ENCODE data around the gene PHF24.

Gene PHF24

DNA sequence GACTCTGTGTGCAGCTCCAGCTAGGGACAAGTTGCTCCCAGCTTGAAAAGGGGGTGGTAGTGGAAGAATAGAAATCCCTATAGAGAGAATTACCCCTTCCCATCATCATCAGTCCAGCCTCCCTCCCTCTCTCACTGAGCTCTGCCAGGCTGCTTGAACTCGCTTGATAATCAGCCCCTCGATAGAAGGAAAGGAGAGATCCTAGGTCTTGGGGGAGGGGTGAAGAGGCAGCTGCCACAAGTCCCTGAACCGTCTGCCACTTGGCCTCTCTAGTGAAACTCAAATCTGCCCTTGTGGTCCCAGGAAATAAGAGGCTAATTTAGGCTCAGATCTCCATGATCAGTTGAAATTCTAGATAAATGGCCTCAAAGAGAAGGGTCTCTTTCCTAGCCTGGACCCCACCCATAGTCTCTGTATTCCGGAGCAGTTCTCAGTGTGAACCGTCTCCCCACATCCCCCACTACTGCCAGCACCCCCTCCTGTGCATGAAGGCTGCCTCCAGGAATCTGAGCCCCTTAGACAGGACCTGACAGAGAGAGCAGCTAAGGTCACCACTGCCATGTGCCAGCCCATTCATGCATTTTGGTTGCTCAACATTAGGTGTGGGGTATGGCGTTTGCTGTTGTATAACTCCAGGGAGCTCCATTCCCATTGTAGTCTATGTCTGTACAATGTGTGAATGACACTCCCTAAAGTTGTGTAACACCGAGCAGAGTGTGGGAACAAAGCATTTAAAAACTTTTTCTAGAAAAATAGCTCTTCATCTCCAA is 37.0 kb downstream of the PHF24 start:
- TF ChIP-seq, protein P1, sequence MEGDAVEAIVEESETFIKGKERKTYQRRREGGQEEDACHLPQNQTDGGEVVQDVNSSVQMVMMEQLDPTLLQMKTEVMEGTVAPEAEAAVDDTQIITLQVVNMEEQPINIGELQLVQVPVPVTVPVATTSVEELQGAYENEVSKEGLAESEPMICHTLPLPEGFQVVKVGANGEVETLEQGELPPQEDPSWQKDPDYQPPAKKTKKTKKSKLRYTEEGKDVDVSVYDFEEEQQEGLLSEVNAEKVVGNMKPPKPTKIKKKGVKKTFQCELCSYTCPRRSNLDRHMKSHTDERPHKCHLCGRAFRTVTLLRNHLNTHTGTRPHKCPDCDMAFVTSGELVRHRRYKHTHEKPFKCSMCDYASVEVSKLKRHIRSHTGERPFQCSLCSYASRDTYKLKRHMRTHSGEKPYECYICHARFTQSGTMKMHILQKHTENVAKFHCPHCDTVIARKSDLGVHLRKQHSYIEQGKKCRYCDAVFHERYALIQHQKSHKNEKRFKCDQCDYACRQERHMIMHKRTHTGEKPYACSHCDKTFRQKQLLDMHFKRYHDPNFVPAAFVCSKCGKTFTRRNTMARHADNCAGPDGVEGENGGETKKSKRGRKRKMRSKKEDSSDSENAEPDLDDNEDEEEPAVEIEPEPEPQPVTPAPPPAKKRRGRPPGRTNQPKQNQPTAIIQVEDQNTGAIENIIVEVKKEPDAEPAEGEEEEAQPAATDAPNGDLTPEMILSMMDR (IDR thresholded peaks at IDR 0.05): no peak
- H3K27ac ChIP-seq: peak overlapping the region; percentile 97 to 99
- DNase-seq (ENCODE audit: low spot score): peak; percentile 73
- H3K4me3 ChIP-seq: no peak overlapping the region

DNA sequence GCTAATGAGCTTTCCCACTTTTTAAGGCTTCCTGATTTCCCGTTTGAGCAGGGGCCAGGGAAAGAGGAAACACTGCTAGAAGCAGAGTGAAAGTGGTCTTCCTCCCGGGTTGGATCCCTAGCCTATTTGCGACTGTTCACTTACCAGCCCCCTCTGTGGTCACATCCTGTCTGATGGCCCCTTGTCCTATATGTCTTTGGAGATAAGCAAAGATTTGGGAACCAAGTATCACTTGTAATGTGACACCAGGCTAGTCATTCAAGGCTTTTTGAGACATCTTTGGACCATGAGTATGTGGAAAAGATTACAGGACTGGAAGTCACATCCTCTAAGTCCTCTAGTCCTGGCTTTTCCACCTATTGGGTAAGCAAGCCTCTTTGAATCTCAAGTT is 37.6 kb downstream of the PHF24 start:
- Histone ChIP-seq H3K4me3 (no peak overlapping the region), H3K27ac (peak overlapping the region; percentile 97 to 99)
- DNase-seq (ENCODE audit: low spot score): no peak
- TF ChIP-seq, protein P1 (IDR thresholded peaks at IDR 0.05): no peak

DNA sequence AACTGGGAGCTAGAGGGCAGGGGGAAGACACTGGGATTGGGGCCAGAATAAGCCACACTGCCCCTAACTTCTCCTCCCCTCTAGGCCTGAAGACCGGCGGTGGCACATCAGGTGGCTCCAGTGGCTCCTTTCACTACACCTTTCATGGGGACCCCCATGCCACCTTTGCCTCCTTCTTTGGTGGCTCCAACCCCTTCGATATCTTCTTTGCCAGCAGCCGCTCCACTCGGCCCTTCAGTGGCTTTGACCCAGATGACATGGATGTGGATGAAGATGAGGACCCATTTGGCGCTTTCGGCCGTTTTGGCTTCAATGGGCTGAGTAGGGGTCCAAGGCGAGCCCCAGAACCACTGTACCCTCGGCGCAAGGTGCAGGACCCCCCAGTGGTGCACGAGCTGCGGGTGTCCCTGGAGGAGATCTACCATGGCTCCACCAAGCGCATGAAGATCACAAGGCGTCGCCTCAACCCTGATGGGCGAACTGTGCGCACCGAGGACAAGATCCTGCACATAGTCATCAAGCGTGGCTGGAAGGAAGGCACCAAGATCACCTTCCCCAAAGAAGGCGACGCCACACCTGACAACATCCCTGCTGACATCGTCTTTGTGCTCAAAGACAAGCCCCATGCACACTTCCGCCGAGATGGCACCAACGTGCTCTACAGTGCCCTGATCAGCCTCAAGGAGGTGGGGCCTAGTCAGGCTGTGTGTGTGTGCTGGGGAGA is 38.3 kb downstream of the PHF24 start:
- no peak overlapping the region for H3K4me3 ChIP-seq
- H3K27ac ChIP-seq: peak overlapping the region; percentile 97 to 99
- peak; percentile 66 for DNase-seq (ENCODE audit: low spot score)
- TF ChIP-seq, protein P1 (IDR thresholded peaks at IDR 0.05): no peak

DNA sequence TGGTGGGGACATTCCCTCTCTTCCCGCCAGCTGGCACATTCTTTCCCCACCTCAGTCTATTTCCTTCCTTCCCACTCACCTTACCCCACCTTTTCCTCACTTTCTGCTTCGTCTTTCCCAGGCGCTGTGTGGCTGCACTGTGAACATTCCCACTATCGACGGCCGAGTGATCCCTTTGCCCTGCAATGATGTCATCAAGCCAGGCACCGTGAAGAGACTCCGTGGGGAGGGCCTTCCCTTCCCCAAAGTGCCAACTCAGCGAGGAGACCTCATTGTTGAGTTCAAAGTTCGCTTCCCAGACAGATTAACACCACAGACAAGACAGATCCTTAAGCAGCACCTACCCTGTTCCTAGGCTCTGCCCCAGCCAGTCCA is 38.8 kb downstream of the PHF24 start:
- peak; percentile 61 for DNase-seq (ENCODE audit: low spot score)
- TF ChIP-seq, protein P1 (IDR thresholded peaks at IDR 0.05): no peak
- no peak overlapping the region for H3K4me3 ChIP-seq
- H3K27ac ChIP-seq: peak overlapping the region in 1 of 2 donors; percentile 99

DNA sequence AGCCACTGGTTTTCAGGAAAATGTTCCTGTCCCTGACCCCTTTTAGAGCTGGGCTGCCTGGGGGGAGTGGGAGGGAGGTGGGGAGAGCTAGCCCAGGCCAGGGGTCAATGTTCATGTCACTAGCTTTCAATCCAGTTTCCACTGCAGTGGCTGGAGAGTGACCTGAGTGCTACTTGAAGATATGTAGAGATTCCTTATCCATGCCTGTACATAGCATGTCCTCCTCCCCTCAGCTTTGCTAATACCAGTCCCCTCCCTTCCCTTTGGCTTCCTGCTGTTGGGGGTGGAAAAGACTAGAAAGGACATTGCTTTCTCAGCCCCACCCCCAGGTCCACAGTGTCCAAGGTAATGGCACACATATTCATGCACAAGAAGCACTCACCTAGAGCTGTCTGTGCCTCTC is 39.3 kb downstream of the PHF24 start:
- TF ChIP-seq, protein P1 (IDR thresholded peaks at IDR 0.05): no peak
- Histone ChIP-seq H3K4me3 (no peak overlapping the region), H3K27ac (peak overlapping the region; percentile 2 to 19)
- no peak for DNase-seq (ENCODE audit: low spot score)

DNA sequence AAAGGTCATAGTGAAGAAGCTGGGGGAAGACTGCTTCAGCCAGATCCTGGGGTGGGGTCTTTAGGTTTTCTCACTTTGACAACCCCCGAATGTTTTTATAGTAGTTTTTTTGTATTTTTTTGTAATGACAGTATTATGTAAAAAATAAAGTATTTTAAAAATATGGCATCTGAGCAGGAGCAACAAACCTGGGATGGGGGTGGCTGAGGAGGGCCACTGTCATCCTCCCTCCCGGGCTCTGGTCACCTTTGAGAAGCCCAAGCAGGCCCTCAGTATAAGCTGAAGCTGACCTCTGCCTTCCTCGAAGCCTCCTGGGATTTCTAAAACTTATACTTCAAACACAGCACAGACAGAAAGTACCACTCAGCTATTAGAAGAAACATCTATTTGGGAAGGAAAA is 40.2 kb downstream of the PHF24 start:
- Histone ChIP-seq H3K4me3 (no peak overlapping the region), H3K27ac (peak overlapping the region in 1 of 2 donors; percentile 19)
- TF ChIP-seq, protein P1 (IDR thresholded peaks at IDR 0.05): no peak
- no peak for DNase-seq (ENCODE audit: low spot score)

DNA sequence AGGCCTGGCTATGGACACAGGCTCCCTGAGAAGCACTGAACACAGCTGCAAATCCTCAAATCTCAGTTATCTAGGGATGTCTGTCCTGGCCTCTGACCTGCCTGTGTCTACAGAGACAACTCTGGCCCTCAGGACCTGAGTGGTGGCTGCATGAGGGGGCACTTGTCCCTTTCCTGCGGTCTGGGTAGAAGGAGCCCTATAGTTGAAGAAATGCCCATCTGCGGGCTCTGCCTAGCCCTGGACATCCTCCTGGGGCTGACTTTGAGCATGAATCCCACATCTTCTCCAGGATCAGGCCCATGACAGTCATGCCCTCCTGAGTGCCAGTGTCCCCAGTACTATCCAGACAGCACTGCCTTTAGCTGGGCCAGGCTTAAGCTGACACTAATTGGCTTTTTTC is 41.5 kb downstream of the PHF24 start:
- no peak for DNase-seq (ENCODE audit: low spot score)
- Histone ChIP-seq H3K4me3 (no peak overlapping the region), H3K27ac (no peak overlapping the region)
- TF ChIP-seq, protein P1 (IDR thresholded peaks at IDR 0.05): no peak
